Measurements from ENCODE around the gene MLLT10. TPM values are rescaled to one million over a fixed set of nuclear protein-coding genes. Genes with fewer than 3 reads are reported as not detected.
"Not testable (repeated sequence)": the region's sequence is repeated elsewhere in the genome, so short reads cannot be mapped to it uniquely, and the experiment has no call there.

Gene MLLT10
- total RNA-seq, 1 experiment from 2014 or later = 60.1 TPM

DNA sequence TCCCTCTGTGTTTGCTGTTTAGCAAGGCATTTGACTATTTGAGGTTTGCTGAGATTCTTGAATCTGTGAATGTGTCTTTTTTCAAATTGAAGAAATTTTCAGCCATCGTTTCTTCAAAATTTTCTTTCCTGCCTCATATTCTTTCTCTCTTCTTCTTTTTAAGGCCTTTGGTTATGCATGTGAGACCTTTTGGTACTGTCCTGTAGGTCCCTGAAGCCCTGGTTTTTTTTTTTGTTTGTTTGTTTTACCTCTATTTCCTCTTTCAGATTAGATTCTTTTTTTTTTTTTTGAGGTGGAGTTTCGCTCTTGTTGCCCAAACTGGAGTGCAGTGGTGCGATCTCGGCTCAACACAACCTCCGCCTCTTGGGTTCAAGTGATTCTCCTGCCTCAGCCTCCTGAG, 45.3 kb downstream of the MLLT10 start:
- Mint-ChIP-seq H3K27me3 (ENCODE audit: low read depth) (no peaks in the 10 kb centered on the region), H3K9me3 (peaks cover 10% of the 10 kb centered on the region), H3K27ac (peak overlapping the region; percentile 23; the same call in 1 of the 2 replicates), H3K4me1 (0 out of 2 replicates have a peak, but pooled peaks cover 3% of the 10 kb centered on the region), H3K4me3 (no peak overlapping the region), H3K36me3 (peaks cover 20% of the 10 kb centered on the region)
- CTCF ChIA-PET = no interaction called here
- TF ChIP-seq, protein P1, sequence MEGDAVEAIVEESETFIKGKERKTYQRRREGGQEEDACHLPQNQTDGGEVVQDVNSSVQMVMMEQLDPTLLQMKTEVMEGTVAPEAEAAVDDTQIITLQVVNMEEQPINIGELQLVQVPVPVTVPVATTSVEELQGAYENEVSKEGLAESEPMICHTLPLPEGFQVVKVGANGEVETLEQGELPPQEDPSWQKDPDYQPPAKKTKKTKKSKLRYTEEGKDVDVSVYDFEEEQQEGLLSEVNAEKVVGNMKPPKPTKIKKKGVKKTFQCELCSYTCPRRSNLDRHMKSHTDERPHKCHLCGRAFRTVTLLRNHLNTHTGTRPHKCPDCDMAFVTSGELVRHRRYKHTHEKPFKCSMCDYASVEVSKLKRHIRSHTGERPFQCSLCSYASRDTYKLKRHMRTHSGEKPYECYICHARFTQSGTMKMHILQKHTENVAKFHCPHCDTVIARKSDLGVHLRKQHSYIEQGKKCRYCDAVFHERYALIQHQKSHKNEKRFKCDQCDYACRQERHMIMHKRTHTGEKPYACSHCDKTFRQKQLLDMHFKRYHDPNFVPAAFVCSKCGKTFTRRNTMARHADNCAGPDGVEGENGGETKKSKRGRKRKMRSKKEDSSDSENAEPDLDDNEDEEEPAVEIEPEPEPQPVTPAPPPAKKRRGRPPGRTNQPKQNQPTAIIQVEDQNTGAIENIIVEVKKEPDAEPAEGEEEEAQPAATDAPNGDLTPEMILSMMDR (IDR thresholded peaks at IDR 0.05) = no peak
- TF ChIP-seq NFE2L1 (CRISPR knock-in tag; IDR thresholded peaks at IDR 0.05) = no peak
- no peak for TF ChIP-seq ZNF121 (CRISPR knock-in tag; IDR thresholded peaks at IDR 0.05)
- TF ChIP-seq, protein P2, sequence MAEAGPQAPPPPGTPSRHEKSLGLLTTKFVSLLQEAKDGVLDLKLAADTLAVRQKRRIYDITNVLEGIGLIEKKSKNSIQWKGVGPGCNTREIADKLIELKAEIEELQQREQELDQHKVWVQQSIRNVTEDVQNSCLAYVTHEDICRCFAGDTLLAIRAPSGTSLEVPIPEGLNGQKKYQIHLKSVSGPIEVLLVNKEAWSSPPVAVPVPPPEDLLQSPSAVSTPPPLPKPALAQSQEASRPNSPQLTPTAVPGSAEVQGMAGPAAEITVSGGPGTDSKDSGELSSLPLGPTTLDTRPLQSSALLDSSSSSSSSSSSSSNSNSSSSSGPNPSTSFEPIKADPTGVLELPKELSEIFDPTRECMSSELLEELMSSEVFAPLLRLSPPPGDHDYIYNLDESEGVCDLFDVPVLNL (CRISPR knock-in tag; IDR thresholded peaks at IDR 0.05; ENCODE audit: borderline replicate concordance, low read depth) = no peak
- TF ChIP-seq, protein P3, sequence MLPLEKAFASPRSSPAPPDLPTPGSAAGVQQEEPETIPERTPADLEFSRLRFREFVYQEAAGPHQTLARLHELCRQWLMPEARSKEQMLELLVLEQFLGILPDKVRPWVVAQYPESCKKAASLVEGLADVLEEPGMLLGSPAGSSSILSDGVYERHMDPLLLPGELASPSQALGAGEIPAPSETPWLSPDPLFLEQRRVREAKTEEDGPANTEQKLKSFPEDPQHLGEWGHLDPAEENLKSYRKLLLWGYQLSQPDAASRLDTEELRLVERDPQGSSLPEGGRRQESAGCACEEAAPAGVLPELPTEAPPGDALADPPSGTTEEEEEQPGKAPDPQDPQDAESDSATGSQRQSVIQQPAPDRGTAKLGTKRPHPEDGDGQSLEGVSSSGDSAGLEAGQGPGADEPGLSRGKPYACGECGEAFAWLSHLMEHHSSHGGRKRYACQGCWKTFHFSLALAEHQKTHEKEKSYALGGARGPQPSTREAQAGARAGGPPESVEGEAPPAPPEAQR (CRISPR knock-in tag; IDR thresholded peaks at IDR 0.05) = no peak
- TF ChIP-seq, protein P4, sequence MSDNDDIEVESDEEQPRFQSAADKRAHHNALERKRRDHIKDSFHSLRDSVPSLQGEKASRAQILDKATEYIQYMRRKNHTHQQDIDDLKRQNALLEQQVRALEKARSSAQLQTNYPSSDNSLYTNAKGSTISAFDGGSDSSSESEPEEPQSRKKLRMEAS (CRISPR knock-in tag; IDR thresholded peaks at IDR 0.05) = no peak
- no peak for TF ChIP-seq TCF7 (CRISPR knock-in tag; IDR thresholded peaks at IDR 0.05; ENCODE audit: low read depth)
- TF ChIP-seq JAZF1 (CRISPR knock-in tag; IDR thresholded peaks at IDR 0.05) = no peak
- TF ChIP-seq KAT7 (CRISPR knock-in tag; IDR thresholded peaks at IDR 0.05; ENCODE audit: borderline replicate concordance) = no peak
- no peak for TF ChIP-seq RELA (CRISPR knock-in tag; IDR thresholded peaks at IDR 0.05; ENCODE audit: borderline replicate concordance)
- no peak for TF ChIP-seq ZNF671 (CRISPR knock-in tag; IDR thresholded peaks at IDR 0.05)
- TF ChIP-seq, protein P5, sequence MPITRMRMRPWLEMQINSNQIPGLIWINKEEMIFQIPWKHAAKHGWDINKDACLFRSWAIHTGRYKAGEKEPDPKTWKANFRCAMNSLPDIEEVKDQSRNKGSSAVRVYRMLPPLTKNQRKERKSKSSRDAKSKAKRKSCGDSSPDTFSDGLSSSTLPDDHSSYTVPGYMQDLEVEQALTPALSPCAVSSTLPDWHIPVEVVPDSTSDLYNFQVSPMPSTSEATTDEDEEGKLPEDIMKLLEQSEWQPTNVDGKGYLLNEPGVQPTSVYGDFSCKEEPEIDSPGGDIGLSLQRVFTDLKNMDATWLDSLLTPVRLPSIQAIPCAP (CRISPR knock-in tag; IDR thresholded peaks at IDR 0.05) = no peak
- TF ChIP-seq PRRX2 (CRISPR knock-in tag; IDR thresholded peaks at IDR 0.05) = no peak
- DNase-seq (ENCODE audit: low spot score) (no peak), ATAC-seq (no peak)
- POLR2A ChIA-PET = no interaction called here

DNA sequence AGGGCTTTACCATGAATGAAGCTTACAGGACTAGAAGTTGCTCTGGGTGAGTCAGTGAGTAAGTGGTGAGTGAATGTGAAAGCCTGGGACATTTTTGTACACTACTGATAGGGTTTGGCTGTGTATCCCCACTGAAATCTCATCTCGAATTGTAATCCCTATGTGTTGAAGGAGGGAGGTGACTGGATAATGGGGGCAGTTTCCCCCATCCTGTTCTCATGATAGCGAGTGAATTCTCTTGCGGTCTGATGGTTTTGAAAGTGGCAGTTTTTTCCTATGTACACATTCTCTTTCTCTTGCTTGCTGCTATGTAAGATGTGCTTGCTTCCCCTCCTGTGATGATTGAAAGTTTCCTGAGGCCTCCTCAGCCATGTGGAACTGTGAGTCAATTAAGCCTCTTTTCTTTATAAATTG, 47.4 kb downstream of the MLLT10 start:
- CTCF ChIA-PET = interaction anchor here (0.6 kb wide), 1 partner anchor 96 kb away, joined by 3 read pairs; no protein-coding TSS in a partner anchor
- H3K27me3 Mint-ChIP-seq (ENCODE audit: low read depth); POLR2A ChIA-PET; ATAC-seq; H3K4me3 Mint-ChIP-seq; DNase-seq (ENCODE audit: low spot score); H3K9me3 Mint-ChIP-seq; H3K4me1 Mint-ChIP-seq: not testable (repeated sequence)
- Mint-ChIP-seq H3K27ac (peak overlapping the region; percentile 18), H3K36me3 (peaks cover 25% of the 10 kb centered on the region)

DNA sequence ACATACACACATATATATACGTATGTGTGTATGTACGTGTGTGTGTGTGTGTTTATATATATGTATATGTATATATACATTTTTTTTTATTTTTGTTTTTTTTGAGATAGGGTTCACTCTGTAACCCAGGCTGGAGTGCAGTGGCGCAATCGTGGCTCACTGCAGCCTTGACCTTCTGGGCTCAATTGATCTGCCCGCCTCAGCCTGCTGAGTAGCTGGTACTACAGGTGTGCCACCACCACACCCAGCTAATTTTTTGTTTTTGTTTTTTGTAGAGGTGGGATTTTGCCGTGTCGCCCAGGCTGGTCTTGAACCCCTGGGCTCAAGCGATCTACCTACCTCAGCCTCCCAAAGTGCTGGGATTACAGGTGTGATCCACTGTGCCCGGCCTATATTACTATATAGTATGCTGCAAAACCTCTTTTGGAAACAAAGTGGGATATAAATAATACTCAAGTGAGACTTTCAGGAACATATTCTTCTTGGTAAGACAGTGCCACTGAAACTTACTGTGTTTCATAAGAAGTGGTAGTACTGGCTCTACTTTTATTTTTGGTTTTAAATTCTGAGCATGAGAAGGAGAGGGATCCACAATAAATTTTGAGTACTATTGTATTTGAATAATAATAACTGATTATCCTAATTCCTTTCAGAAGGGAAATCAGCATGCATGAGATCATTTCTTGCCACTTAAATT, 51.0 kb downstream of the MLLT10 start:
- ATAC-seq (no peak), DNase-seq (ENCODE audit: low spot score) (no peak)
- Mint-ChIP-seq H3K4me1 (peaks cover 13% of the 10 kb centered on the region; the same call in 1 of the 2 replicates), H3K27me3 (ENCODE audit: low read depth) (no peaks in the 10 kb centered on the region), H3K27ac (peak overlapping the region; percentile 88), H3K9me3 (peaks cover 10% of the 10 kb centered on the region), H3K36me3 (peaks cover 36% of the 10 kb centered on the region), H3K4me3 (no peak overlapping the region)
- ChIA-PET CTCF (no interaction called here), POLR2A (no interaction called here)
- TF ChIP-seq FOXK1 (CRISPR knock-in tag; IDR thresholded peaks at IDR 0.05) (no peak), ZNF219 (CRISPR knock-in tag; IDR thresholded peaks at IDR 0.05; ENCODE audit: borderline replicate concordance) (no peak), CBFB (CRISPR knock-in tag; IDR thresholded peaks at IDR 0.05; ENCODE audit: low read depth) (no peak), FOXP1 (CRISPR knock-in tag; IDR thresholded peaks at IDR 0.05; ENCODE audit: borderline replicate concordance) (no peak), ELF4 (CRISPR knock-in tag; IDR thresholded peaks at IDR 0.05; ENCODE audit: low read depth) (no peak), GRHL2 (CRISPR knock-in tag; IDR thresholded peaks at IDR 0.05; ENCODE audit: insufficient replicate concordance, severe bottlenecking) (no peak), NFATC4 (CRISPR knock-in tag; IDR thresholded peaks at IDR 0.05) (no peak)
- TF ChIP-seq, protein P6, sequence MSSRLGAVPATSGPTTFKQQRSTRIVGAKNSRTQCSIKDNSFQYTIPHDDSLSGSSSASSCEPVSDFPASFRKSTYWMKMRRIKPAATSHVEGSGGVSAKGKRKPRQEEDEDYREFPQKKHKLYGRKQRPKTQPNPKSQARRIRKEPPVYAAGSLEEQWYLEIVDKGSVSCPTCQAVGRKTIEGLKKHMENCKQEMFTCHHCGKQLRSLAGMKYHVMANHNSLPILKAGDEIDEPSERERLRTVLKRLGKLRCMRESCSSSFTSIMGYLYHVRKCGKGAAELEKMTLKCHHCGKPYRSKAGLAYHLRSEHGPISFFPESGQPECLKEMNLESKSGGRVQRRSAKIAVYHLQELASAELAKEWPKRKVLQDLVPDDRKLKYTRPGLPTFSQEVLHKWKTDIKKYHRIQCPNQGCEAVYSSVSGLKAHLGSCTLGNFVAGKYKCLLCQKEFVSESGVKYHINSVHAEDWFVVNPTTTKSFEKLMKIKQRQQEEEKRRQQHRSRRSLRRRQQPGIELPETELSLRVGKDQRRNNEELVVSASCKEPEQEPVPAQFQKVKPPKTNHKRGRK (CRISPR knock-in tag; IDR thresholded peaks at IDR 0.05; ENCODE audit: borderline replicate concordance) = no peak

Data from WTC11 (cell line).